SIG-M5 treated with dmso at 0.1 percent for 504 hours (cell line): Measurements from ENCODE around the gene MYO1A.

Source experiments
- DNase-seq: peaks from one replicate; lab custom pipeline; 2025; ENCODE audit not compliant: unreplicated experiment; lab: John Stamatoyannopoulos, UW

MYO1A gene

GRCh38 chr12:57049890-57050289 is at the start of gene MYO1A:
Gene MYO1A (minus strand): TSS chr12:57050129. CDS start chr12:57048323, 1,806 bp downstream.
- DNase-seq = no peak

GRCh38 chr12:57099047-57099714 is 49.3 kb upstream of the MYO1A start:
- no peak for DNase-seq

GRCh38 chr12:57098546-57098945 is 48.6 kb upstream of the MYO1A start:
- DNase-seq = no peak

- no peak for DNase-seq
Measured at GRCh38 chr12:57097554-57097835, 47.6 kb upstream of the MYO1A start.

- no peak for DNase-seq
Measured at GRCh38 chr12:57096748-57097553, 47.0 kb upstream of the MYO1A start.

- DNase-seq = no peak
Measured at GRCh38 chr12:57096099-57096572, 46.2 kb upstream of the MYO1A start.

- no peak for DNase-seq
Measured at GRCh38 chr12:57095440-57095839, 45.5 kb upstream of the MYO1A start.

GRCh38 chr12:57094208-57095160 is 44.6 kb upstream of the MYO1A start:
- no peak for DNase-seq

- DNase-seq = peak; percentile 41
Measured at GRCh38 chr12:57093415-57094207, 43.7 kb upstream of the MYO1A start.

- DNase-seq = no peak
Measured at GRCh38 chr12:57092876-57093414, 43.0 kb upstream of the MYO1A start.

- no peak for DNase-seq
Measured at GRCh38 chr12:57092529-57092862, 42.6 kb upstream of the MYO1A start.

- DNase-seq = no peak
Measured at GRCh38 chr12:57091638-57092528, 42.0 kb upstream of the MYO1A start.

GRCh38 chr12:57090924-57091637 is 41.2 kb upstream of the MYO1A start:
- no peak for DNase-seq

GRCh38 chr12:57090490-57090889 is 40.6 kb upstream of the MYO1A start:
- no peak for DNase-seq

- peak; percentile 77 for DNase-seq
Measured at GRCh38 chr12:57089271-57090245, 39.6 kb upstream of the MYO1A start.

GRCh38 chr12:57088354-57089270 is 38.7 kb upstream of the MYO1A start, which contains the start of gene NAB2:
Gene NAB2 (plus strand): TSS chr12:57089114. CDS start chr12:57089272, 158 bp downstream.
- DNase-seq = peak; percentile 98
